ENCODE measurements around the gene PRR36.
"Not testable (repeated sequence)": the region's sequence is repeated elsewhere in the genome, so short reads cannot be mapped to it uniquely, and the experiment has no call there.

The PRR36 gene

DNA sequence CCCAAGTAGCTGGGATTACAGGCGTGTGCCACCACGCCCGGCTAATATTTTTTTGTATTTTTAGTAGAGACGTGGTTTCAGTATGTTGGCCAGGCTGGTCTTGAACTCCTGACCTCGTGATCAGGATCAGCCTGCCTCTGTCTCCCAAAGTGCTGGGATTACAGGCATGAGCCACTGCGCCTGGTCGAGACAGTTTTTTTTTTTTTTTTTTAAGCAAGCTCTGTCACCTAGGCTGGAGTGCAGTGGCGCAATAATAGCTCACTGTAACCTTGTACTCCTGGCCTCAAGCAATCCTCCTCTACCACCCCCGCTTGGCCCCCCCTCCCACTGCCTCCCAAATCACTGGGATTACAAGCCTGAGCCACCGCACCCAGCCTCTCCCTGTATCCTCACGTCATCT is 23.1 kb upstream of the PRR36 start:
- Histone ChIP-seq H3K14ac (ENCODE audit: low read length) (no peak overlapping the region), H4K12ac (ENCODE audit: low read depth, low read length) (no peak overlapping the region), H2BK12ac (ENCODE audit: low read length) (no peak overlapping the region), H3K9me3 (ENCODE audit: insufficient read depth, low read depth, low read length) (no peaks in the 10 kb centered on the region), H3K23ac (ENCODE audit: low read length) (no peak overlapping the region), H3K9ac (ENCODE audit: low read length) (no peak overlapping the region), H2BK120ac (ENCODE audit: insufficient read depth, low read length, poor library complexity) (no peak overlapping the region), H2BK5ac (ENCODE audit: low read depth, low read length, poor library complexity) (no peak overlapping the region), H3K27ac (ENCODE audit: low read depth, low read length) (no peak overlapping the region), H4K8ac (ENCODE audit: low read depth, low read length) (no peak overlapping the region), H3K27me3 (ENCODE audit: insufficient read depth, low read length) (no peaks in the 10 kb centered on the region), H3K4me3 (ENCODE audit: low read depth, low read length) (no peak overlapping the region), H3K18ac (ENCODE audit: low read length) (no peak overlapping the region), H3K4me2 (ENCODE audit: low read length) (no peak overlapping the region), H3K4ac (ENCODE audit: low read depth, low read length) (no peak overlapping the region), H2AK5ac (ENCODE audit: low read length) (no peak overlapping the region), H4K91ac (ENCODE audit: low read depth, low read length) (no peak overlapping the region), H3K79me1 (ENCODE audit: low read length) (no peaks in the 10 kb centered on the region), H3K4me1 (ENCODE audit: control insufficient read depth in 1 of 2, insufficient read depth in 2 of 2, low read length in 2 of 2) (peaks cover 10 to 11% of the 10 kb centered on the region in 2 experiments), H3K36me3 (ENCODE audit: control insufficient read depth in 1 of 2, insufficient read depth in 2 of 2, low read length in 2 of 2) (no peaks in the 10 kb centered on the region), H2AFZ (ENCODE audit: insufficient read depth, low read length, poor library complexity) (no peak overlapping the region), H3K79me2 (ENCODE audit: control insufficient read depth, insufficient read depth, low read length, poor library complexity) (no peaks in the 10 kb centered on the region)
- DNase-seq, result no peak
- no CpG with 5 or more reads among the region's 11 CpGs for WGBS (ENCODE audit: extremely low coverage, insufficient coverage, insufficient read length)

GRCh38 chr19:7895565-7895964 is 21.4 kb upstream of the PRR36 start:
- H2AFZ ChIP-seq (ENCODE audit: insufficient read depth, low read length, poor library complexity), result no peak overlapping the region
- H3K9ac ChIP-seq (ENCODE audit: low read length), result no peak overlapping the region
- no peak overlapping the region for H3K4me2 ChIP-seq (ENCODE audit: low read length)
- peak overlapping the region; percentile 5 for H3K14ac ChIP-seq (ENCODE audit: low read length)
- no peak overlapping the region for H2BK120ac ChIP-seq (ENCODE audit: insufficient read depth, low read length, poor library complexity)
- H3K23ac ChIP-seq (ENCODE audit: low read length), result no peak overlapping the region
- H4K12ac ChIP-seq (ENCODE audit: low read depth, low read length), result no peak overlapping the region
- no peaks in the 10 kb centered on the region for H3K36me3 ChIP-seq (ENCODE audit: control insufficient read depth in 1 of 2, insufficient read depth in 2 of 2, low read length in 2 of 2)
- no CpG with 5 or more reads among the region's 13 CpGs for WGBS (ENCODE audit: extremely low coverage, insufficient coverage, insufficient read length)
- no peaks in the 10 kb centered on the region for H3K79me1 ChIP-seq (ENCODE audit: low read length)
- H3K9me3 ChIP-seq (ENCODE audit: insufficient read depth, low read depth, low read length), result no peaks in the 10 kb centered on the region
- H3K27ac ChIP-seq (ENCODE audit: low read depth, low read length), result no peak overlapping the region
- no peak overlapping the region for H2AK5ac ChIP-seq (ENCODE audit: low read length)
- no peak overlapping the region for H2BK5ac ChIP-seq (ENCODE audit: low read depth, low read length, poor library complexity)
- no peak overlapping the region for H3K4ac ChIP-seq (ENCODE audit: low read depth, low read length)
- H4K8ac ChIP-seq (ENCODE audit: low read depth, low read length), result no peak overlapping the region
- H3K4me1 ChIP-seq (ENCODE audit: control insufficient read depth in 1 of 2, insufficient read depth in 2 of 2, low read length in 2 of 2), result peaks cover 10 to 11% of the 10 kb centered on the region in 2 experiments
- H3K18ac ChIP-seq (ENCODE audit: low read length), result no peak overlapping the region
- H4K91ac ChIP-seq (ENCODE audit: low read depth, low read length), result peak overlapping the region; percentile 34
- no peak for DNase-seq
- no peaks in the 10 kb centered on the region for H3K27me3 ChIP-seq (ENCODE audit: insufficient read depth, low read length)
- no peak overlapping the region for H2BK12ac ChIP-seq (ENCODE audit: low read length)
- no peak overlapping the region for H3K4me3 ChIP-seq (ENCODE audit: low read depth, low read length)
- H3K79me2 ChIP-seq (ENCODE audit: control insufficient read depth, insufficient read depth, low read length, poor library complexity), result no peaks in the 10 kb centered on the region

GRCh38 chr19:7894612-7895309 is 20.6 kb upstream of the PRR36 start:
- Histone ChIP-seq H3K9ac (ENCODE audit: low read length) (no peak overlapping the region), H3K36me3 (ENCODE audit: control insufficient read depth in 1 of 2, insufficient read depth in 2 of 2, low read length in 2 of 2) (no peaks in the 10 kb centered on the region), H3K9me3 (ENCODE audit: insufficient read depth, low read depth, low read length) (no peaks in the 10 kb centered on the region), H2AFZ (ENCODE audit: insufficient read depth, low read length, poor library complexity) (no peak overlapping the region), H2BK5ac (ENCODE audit: low read depth, low read length, poor library complexity) (no peak overlapping the region), H4K12ac (ENCODE audit: low read depth, low read length) (no peak overlapping the region), H3K79me2 (ENCODE audit: control insufficient read depth, insufficient read depth, low read length, poor library complexity) (no peaks in the 10 kb centered on the region), H4K91ac (ENCODE audit: low read depth, low read length) (no peak overlapping the region), H2AK5ac (ENCODE audit: low read length) (no peak overlapping the region), H3K23ac (ENCODE audit: low read length) (no peak overlapping the region), H3K79me1 (ENCODE audit: low read length) (no peaks in the 10 kb centered on the region), H3K18ac (ENCODE audit: low read length) (no peak overlapping the region), H3K4me2 (ENCODE audit: low read length) (no peak overlapping the region), H2BK12ac (ENCODE audit: low read length) (no peak overlapping the region), H3K4ac (ENCODE audit: low read depth, low read length) (no peak overlapping the region), H3K4me1 (ENCODE audit: control insufficient read depth in 1 of 2, insufficient read depth in 2 of 2, low read length in 2 of 2) (peaks cover 10 to 11% of the 10 kb centered on the region in 2 experiments), H3K27me3 (ENCODE audit: insufficient read depth, low read length) (no peaks in the 10 kb centered on the region), H3K27ac (ENCODE audit: low read depth, low read length) (no peak overlapping the region), H3K4me3 (ENCODE audit: low read depth, low read length) (no peak overlapping the region), H4K8ac (ENCODE audit: low read depth, low read length) (no peak overlapping the region), H3K14ac (ENCODE audit: low read length) (no peak overlapping the region), H2BK120ac (ENCODE audit: insufficient read depth, low read length, poor library complexity) (no peak overlapping the region)
- WGBS (ENCODE audit: extremely low coverage, insufficient coverage, insufficient read length), result no CpG with 5 or more reads among the region's 18 CpGs
- DNase-seq, result peak in 1 of 2 donors; percentile 38

- not testable (repeated sequence) for H3K18ac ChIP-seq (ENCODE audit: low read length); H3K79me2 ChIP-seq (ENCODE audit: control insufficient read depth, insufficient read depth, low read length, poor library complexity); H3K27ac ChIP-seq (ENCODE audit: low read depth, low read length); H4K12ac ChIP-seq (ENCODE audit: low read depth, low read length); H3K27me3 ChIP-seq (ENCODE audit: insufficient read depth, low read length); H4K91ac ChIP-seq (ENCODE audit: low read depth, low read length); H2BK120ac ChIP-seq (ENCODE audit: insufficient read depth, low read length, poor library complexity); H2BK12ac ChIP-seq (ENCODE audit: low read length); H2AK5ac ChIP-seq (ENCODE audit: low read length); H3K14ac ChIP-seq (ENCODE audit: low read length); H3K4me2 ChIP-seq (ENCODE audit: low read length); H3K23ac ChIP-seq (ENCODE audit: low read length); H3K36me3 ChIP-seq (ENCODE audit: control insufficient read depth in 1 of 2, insufficient read depth in 2 of 2, low read length in 2 of 2); DNase-seq; H2BK5ac ChIP-seq (ENCODE audit: low read depth, low read length, poor library complexity); H3K4me3 ChIP-seq (ENCODE audit: low read depth, low read length); H3K9me3 ChIP-seq (ENCODE audit: insufficient read depth, low read depth, low read length); H3K4ac ChIP-seq (ENCODE audit: low read depth, low read length); H2AFZ ChIP-seq (ENCODE audit: insufficient read depth, low read length, poor library complexity); H3K79me1 ChIP-seq (ENCODE audit: low read length); H4K8ac ChIP-seq (ENCODE audit: low read depth, low read length)
- no CpG with 5 or more reads among the region's 18 CpGs for WGBS (ENCODE audit: extremely low coverage, insufficient coverage, insufficient read length)
- H3K9ac ChIP-seq (ENCODE audit: low read length), result peak overlapping the region; percentile 41
- H3K4me1 ChIP-seq (ENCODE audit: control insufficient read depth in 1 of 2, insufficient read depth in 2 of 2, low read length in 2 of 2), result peaks cover 11 to 14% of the 10 kb centered on the region in 2 experiments
Observed at GRCh38 chr19:7893362-7894101, 19.3 kb upstream of the PRR36 start.

Measured in trophoblast cell (in vitro differentiated cells and primary cell).